Measurements from ENCODE around the gene MAGI2. TPM values are rescaled to one million over a fixed set of nuclear protein-coding genes. Genes with fewer than 3 reads are reported as not detected.

Gene MAGI2
- total and polyA plus RNA-seq, 4 donors: 43.4 to 61.3 (median 50.1) TPM

DNA sequence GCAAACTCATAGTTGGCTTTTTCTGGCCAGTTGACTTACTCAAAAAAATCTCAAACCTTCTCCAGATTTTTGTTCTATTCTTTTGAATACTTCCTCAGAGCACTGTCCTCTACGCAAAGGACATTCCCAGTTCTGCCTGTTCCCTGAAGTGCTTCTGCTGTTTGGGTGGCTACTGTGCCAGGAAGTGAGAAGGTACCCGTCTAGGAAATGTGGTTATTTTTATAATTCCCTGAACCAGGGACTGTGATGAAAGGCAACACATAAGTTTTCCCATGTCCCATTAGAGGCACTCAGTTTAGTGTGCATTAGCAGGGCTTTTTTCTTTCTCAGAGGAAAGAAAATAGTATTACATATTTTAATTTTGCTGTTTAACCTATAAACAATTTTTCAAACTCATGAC lies 1284.6 kb downstream of the MAGI2 start:
- Histone ChIP-seq H3K27me3 (ENCODE audit: control insufficient read depth, insufficient read depth, low read length) (no peaks in the 10 kb centered on the region), H3K36me3 (ENCODE audit: control insufficient read depth, insufficient read depth, low read length) (no peaks in the 10 kb centered on the region), H3K4me3 (ENCODE audit: low read depth, low read length) (no peak overlapping the region), H3K27ac (ENCODE audit: low read depth, low read length) (no peak overlapping the region), H3K9me3 (ENCODE audit: control insufficient read depth, insufficient read depth, low read length) (no peaks in the 10 kb centered on the region), H3K4me1 (ENCODE audit: control insufficient read depth, insufficient read depth, low read length) (peaks cover 9% of the 10 kb centered on the region)
- no CpG with 5 or more reads among the region's 2 CpGs for WGBS (ENCODE audit: insufficient coverage)
- no peak for DNase-seq (ENCODE audit: low read depth in 4 of 6, low spot score in 6 of 6)

- no peaks in the 10 kb centered on the region for H3K27me3 ChIP-seq (ENCODE audit: control insufficient read depth, insufficient read depth, low read length)
- H3K9me3 ChIP-seq (ENCODE audit: control insufficient read depth, insufficient read depth, low read length): no peaks in the 10 kb centered on the region
- no peak overlapping the region for H3K27ac ChIP-seq (ENCODE audit: low read depth, low read length)
- H3K4me3 ChIP-seq (ENCODE audit: low read depth, low read length): no peak overlapping the region
- 95% methylated on average over 3 of the region's 12 CpGs for WGBS (ENCODE audit: insufficient coverage)
- peaks cover 2% of the 10 kb centered on the region for H3K36me3 ChIP-seq (ENCODE audit: control insufficient read depth, insufficient read depth, low read length)
- no peak for DNase-seq (ENCODE audit: low read depth in 4 of 6, low spot score in 6 of 6)
- H3K4me1 ChIP-seq (ENCODE audit: control insufficient read depth, insufficient read depth, low read length): peaks cover 9% of the 10 kb centered on the region
Measured at GRCh38 chr7:78167860-78168259, 1285.6 kb downstream of the MAGI2 start.

DNA sequence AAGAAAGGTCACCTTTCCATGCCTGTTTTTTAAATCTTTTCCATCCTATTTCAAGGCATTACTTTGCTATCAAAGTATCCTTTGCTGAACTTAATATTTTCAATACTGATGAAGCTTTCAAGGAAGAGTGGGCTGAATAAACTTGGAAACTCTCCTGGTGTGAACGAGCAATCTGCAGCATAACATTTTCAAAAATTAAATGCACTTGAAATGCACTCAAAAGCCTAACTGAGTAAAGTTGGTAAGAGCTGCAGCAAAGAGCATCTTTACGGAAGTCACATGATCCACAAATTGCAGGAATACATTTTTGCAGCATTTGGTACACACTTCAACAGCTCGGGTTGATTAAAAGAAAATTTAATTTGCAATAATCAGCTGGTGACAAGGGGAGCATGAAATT lies 1287.6 kb downstream of the MAGI2 start:
- no CpG with 5 or more reads among the region's 3 CpGs for WGBS (ENCODE audit: insufficient coverage)
- no peak overlapping the region for H3K4me3 ChIP-seq (ENCODE audit: low read depth, low read length)
- peak in 2 of 6 donors; percentile 32 to 54 for DNase-seq (ENCODE audit: low read depth in 4 of 6, low spot score in 6 of 6)
- H3K36me3 ChIP-seq (ENCODE audit: control insufficient read depth, insufficient read depth, low read length): peaks cover 2% of the 10 kb centered on the region
- H3K27ac ChIP-seq (ENCODE audit: low read depth, low read length): no peak overlapping the region
- no peaks in the 10 kb centered on the region for H3K27me3 ChIP-seq (ENCODE audit: control insufficient read depth, insufficient read depth, low read length)
- H3K9me3 ChIP-seq (ENCODE audit: control insufficient read depth, insufficient read depth, low read length): no peaks in the 10 kb centered on the region
- peaks cover 3% of the 10 kb centered on the region for H3K4me1 ChIP-seq (ENCODE audit: control insufficient read depth, insufficient read depth, low read length)

DNA sequence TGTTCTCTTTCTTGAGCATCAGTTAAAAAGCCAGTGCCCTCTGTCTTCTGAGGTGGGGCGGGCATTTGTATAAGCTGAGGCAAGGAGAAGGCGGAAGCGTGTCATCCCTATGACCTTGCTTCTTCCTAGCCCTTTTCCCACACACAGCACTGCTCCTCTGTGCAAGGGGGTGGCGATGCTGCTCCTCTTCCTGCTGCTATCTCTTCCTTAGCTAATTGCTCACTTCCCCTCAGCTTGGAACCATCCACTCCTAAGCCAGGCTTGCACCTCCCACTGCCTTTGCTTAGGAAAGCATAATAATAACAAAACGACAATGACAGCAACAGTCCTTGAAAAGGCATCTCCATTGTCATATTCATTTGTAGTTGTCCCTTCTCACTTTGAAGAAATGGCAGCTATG lies 1288.0 kb downstream of the MAGI2 start:
- DNase-seq (ENCODE audit: low read depth in 4 of 6, low spot score in 6 of 6): no peak
- H3K4me1 ChIP-seq (ENCODE audit: control insufficient read depth, insufficient read depth, low read length): peaks cover 3% of the 10 kb centered on the region
- 62% methylated on average over 1 of the region's 5 CpGs for WGBS (ENCODE audit: insufficient coverage)
- no peaks in the 10 kb centered on the region for H3K9me3 ChIP-seq (ENCODE audit: control insufficient read depth, insufficient read depth, low read length)
- H3K4me3 ChIP-seq (ENCODE audit: low read depth, low read length): no peak overlapping the region
- no peak overlapping the region for H3K27ac ChIP-seq (ENCODE audit: low read depth, low read length)
- H3K36me3 ChIP-seq (ENCODE audit: control insufficient read depth, insufficient read depth, low read length): peaks cover 2% of the 10 kb centered on the region
- H3K27me3 ChIP-seq (ENCODE audit: control insufficient read depth, insufficient read depth, low read length): no peaks in the 10 kb centered on the region

- H3K4me3 ChIP-seq (ENCODE audit: low read depth, low read length): no peak overlapping the region
- peak in 3 of 6 donors; percentile 23 to 55 (median 50) for DNase-seq (ENCODE audit: low read depth in 4 of 6, low spot score in 6 of 6)
- H3K27me3 ChIP-seq (ENCODE audit: control insufficient read depth, insufficient read depth, low read length): no peaks in the 10 kb centered on the region
- H3K9me3 ChIP-seq (ENCODE audit: control insufficient read depth, insufficient read depth, low read length): no peaks in the 10 kb centered on the region
- peaks cover 3% of the 10 kb centered on the region for H3K4me1 ChIP-seq (ENCODE audit: control insufficient read depth, insufficient read depth, low read length)
- H3K36me3 ChIP-seq (ENCODE audit: control insufficient read depth, insufficient read depth, low read length): peaks cover 10% of the 10 kb centered on the region
- 20% methylated on average over 1 of the region's 1 CpG for WGBS (ENCODE audit: insufficient coverage)
- no peak overlapping the region for H3K27ac ChIP-seq (ENCODE audit: low read depth, low read length)
Measured at GRCh38 chr7:78164459-78164858, 1289.0 kb downstream of the MAGI2 start.

- peaks cover 16% of the 10 kb centered on the region for H3K36me3 ChIP-seq (ENCODE audit: control insufficient read depth, insufficient read depth, low read length)
- peaks cover 3% of the 10 kb centered on the region for H3K4me1 ChIP-seq (ENCODE audit: control insufficient read depth, insufficient read depth, low read length)
- no peaks in the 10 kb centered on the region for H3K9me3 ChIP-seq (ENCODE audit: control insufficient read depth, insufficient read depth, low read length)
- H3K4me3 ChIP-seq (ENCODE audit: low read depth, low read length): no peak overlapping the region
- whole genome bisulfite sequencing (ENCODE audit: insufficient coverage): no CpG with 5 or more reads among the region's 5 CpGs
- no peak for DNase-seq (ENCODE audit: low read depth in 4 of 6, low spot score in 6 of 6)
- H3K27me3 ChIP-seq (ENCODE audit: control insufficient read depth, insufficient read depth, low read length): no peaks in the 10 kb centered on the region
- no peak overlapping the region for H3K27ac ChIP-seq (ENCODE audit: low read depth, low read length)
Measured at GRCh38 chr7:78161781-78162180, 1291.7 kb downstream of the MAGI2 start.

GRCh38 chr7:78159545-78159944 lies 1293.9 kb downstream of the MAGI2 start:
- 52% methylated on average over 2 of the region's 2 CpGs for WGBS (ENCODE audit: insufficient coverage)
- no peaks in the 10 kb centered on the region for H3K27me3 ChIP-seq (ENCODE audit: control insufficient read depth, insufficient read depth, low read length)
- no peak overlapping the region for H3K27ac ChIP-seq (ENCODE audit: low read depth, low read length)
- H3K4me3 ChIP-seq (ENCODE audit: low read depth, low read length): no peak overlapping the region
- peaks cover 3% of the 10 kb centered on the region for H3K4me1 ChIP-seq (ENCODE audit: control insufficient read depth, insufficient read depth, low read length)
- peaks cover 20% of the 10 kb centered on the region for H3K36me3 ChIP-seq (ENCODE audit: control insufficient read depth, insufficient read depth, low read length)
- H3K9me3 ChIP-seq (ENCODE audit: control insufficient read depth, insufficient read depth, low read length): no peaks in the 10 kb centered on the region
- no peak for DNase-seq (ENCODE audit: low read depth in 4 of 6, low spot score in 6 of 6)

- Histone ChIP-seq H3K9me3 (ENCODE audit: control insufficient read depth, insufficient read depth, low read length) (no peaks in the 10 kb centered on the region), H3K27me3 (ENCODE audit: control insufficient read depth, insufficient read depth, low read length) (no peaks in the 10 kb centered on the region), H3K4me1 (ENCODE audit: control insufficient read depth, insufficient read depth, low read length) (peaks cover 3% of the 10 kb centered on the region), H3K36me3 (ENCODE audit: control insufficient read depth, insufficient read depth, low read length) (peaks cover 4% of the 10 kb centered on the region), H3K27ac (ENCODE audit: low read depth, low read length) (no peak overlapping the region), H3K4me3 (ENCODE audit: low read depth, low read length) (no peak overlapping the region)
- 100% methylated on average over 1 of the region's 4 CpGs for whole genome bisulfite sequencing (ENCODE audit: insufficient coverage)
- DNase-seq (ENCODE audit: low read depth in 4 of 6, low spot score in 6 of 6): no peak
Measured at GRCh38 chr7:78153285-78153684, 1300.2 kb downstream of the MAGI2 start.

- H3K9me3 ChIP-seq (ENCODE audit: control insufficient read depth, insufficient read depth, low read length): no peaks in the 10 kb centered on the region
- H3K27me3 ChIP-seq (ENCODE audit: control insufficient read depth, insufficient read depth, low read length): no peaks in the 10 kb centered on the region
- H3K4me3 ChIP-seq (ENCODE audit: low read depth, low read length): no peak overlapping the region
- WGBS (ENCODE audit: insufficient coverage): 19% methylated on average over 3 of the region's 3 CpGs
- peaks cover 3% of the 10 kb centered on the region for H3K36me3 ChIP-seq (ENCODE audit: control insufficient read depth, insufficient read depth, low read length)
- H3K27ac ChIP-seq (ENCODE audit: low read depth, low read length): no peak overlapping the region
- peak in 3 of 6 donors; percentile 26 to 77 (median 76) for DNase-seq (ENCODE audit: low read depth in 4 of 6, low spot score in 6 of 6)
- peaks cover 3% of the 10 kb centered on the region for H3K4me1 ChIP-seq (ENCODE audit: control insufficient read depth, insufficient read depth, low read length)
Measured at GRCh38 chr7:78151229-78151628, 1302.2 kb downstream of the MAGI2 start.

DNA sequence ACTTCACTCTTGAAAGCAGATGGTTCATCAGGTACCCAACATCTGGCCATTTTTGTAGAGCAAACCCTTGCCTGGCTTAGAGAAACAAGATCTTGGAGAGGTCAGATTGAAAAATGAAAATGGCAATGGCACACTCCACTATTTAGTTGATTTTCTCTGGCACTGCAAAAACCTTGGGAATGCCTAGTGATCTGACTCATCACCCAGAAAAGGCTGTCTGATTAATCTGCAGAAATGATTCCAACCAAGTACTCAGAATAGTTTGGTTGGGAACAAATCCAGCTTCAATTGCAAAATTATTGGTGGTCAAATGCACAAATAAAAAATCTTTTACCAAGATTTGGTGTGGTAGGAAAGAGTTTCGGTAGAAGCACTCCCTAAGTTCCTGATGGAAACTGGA lies 1303.7 kb downstream of the MAGI2 start:
- Histone ChIP-seq H3K27ac (ENCODE audit: low read depth, low read length) (no peak overlapping the region), H3K9me3 (ENCODE audit: control insufficient read depth, insufficient read depth, low read length) (no peaks in the 10 kb centered on the region), H3K36me3 (ENCODE audit: control insufficient read depth, insufficient read depth, low read length) (no peaks in the 10 kb centered on the region), H3K27me3 (ENCODE audit: control insufficient read depth, insufficient read depth, low read length) (no peaks in the 10 kb centered on the region), H3K4me3 (ENCODE audit: low read depth, low read length) (no peak overlapping the region), H3K4me1 (ENCODE audit: control insufficient read depth, insufficient read depth, low read length) (peaks cover 3% of the 10 kb centered on the region)
- DNase-seq (ENCODE audit: low read depth in 4 of 6, low spot score in 6 of 6): no peak
- no CpG with 5 or more reads among the region's 1 CpG for WGBS (ENCODE audit: insufficient coverage)

Data from spinal cord (tissue), 10 donors.